SK-N-SH treated with all-trans-retinoic acid at 6 μM for 48 hours (cell line): ENCODE results near the gene PCSK5.

ENCODE experiments used
- ATAC-seq: fragments of 200-7000 bp; cut with Tn5 transposase; 3 replicates; pipeline ENCODE4 v1.9.1; 2020; ENCODE audit warnings: mild to moderate bottlenecking, moderate library complexity
- ARNTL ChIP-seq: fragments of 450-650 bp; formaldehyde crosslinking; IDR thresholded peaks from 2 replicates; pipeline ENCODE4 v1.5.0; 2020; ENCODE audit warnings: low read depth, mild to moderate bottlenecking, moderate library complexity, borderline replicate concordance
- BACH2 ChIP-seq: fragments of 250-450 bp; sonication (Bioruptor Pico); IDR thresholded peaks from 2 replicates; pipeline ENCODE4 v1.9.0; 2021; ENCODE audit warnings: mild to moderate bottlenecking, borderline replicate concordance
- CSDC2 ChIP-seq: fragments of 250-450 bp; sonication (Bioruptor Pico); IDR thresholded peaks from 2 replicates; pipeline ENCODE4 v1.5.0; 2020; ENCODE audit warnings: mild to moderate bottlenecking, moderate library complexity
- CSRNP3 ChIP-seq: fragments of 250-450 bp; sonication (Bioruptor Pico); IDR thresholded peaks from 2 replicates; pipeline ENCODE4 v1.5.1; 2021; ENCODE audit warnings: mild to moderate bottlenecking, moderate library complexity
- ESRRG ChIP-seq: fragments of 250-450 bp; sonication (Bioruptor Pico); IDR thresholded peaks from 2 replicates; pipeline ENCODE4 v1.6.1; 2021; ENCODE audit warnings: mild to moderate bottlenecking
- GLIS3 ChIP-seq: fragments of 250-450 bp; sonication (Bioruptor Pico); IDR thresholded peaks from 2 replicates; pipeline ENCODE4 v1.5.0; 2020; ENCODE audit warnings: mild to moderate bottlenecking, moderate library complexity
- ISL1 ChIP-seq: fragments of 250-450 bp; sonication (Bioruptor Pico); IDR thresholded peaks from 2 replicates; pipeline ENCODE4 v2.1.2; 2022; ENCODE audit warnings: mild to moderate bottlenecking, moderate library complexity
- OSR1 ChIP-seq: fragments of 250-450 bp; sonication (Bioruptor Pico); IDR thresholded peaks from 2 replicates; pipeline ENCODE4 v1.8.0; 2022; ENCODE audit warnings: moderate library complexity, mild to moderate bottlenecking, inconsistent platforms
- POU6F1 ChIP-seq: fragments of 250-450 bp; sonication (Bioruptor Pico); IDR thresholded peaks from 2 replicates; pipeline ENCODE4 v1.8.0; 2021; ENCODE audit warnings: low read depth, mild to moderate bottlenecking, moderate library complexity, borderline replicate concordance
- RARB ChIP-seq: fragments of 250-450 bp; sonication (Bioruptor Pico); IDR thresholded peaks from 2 replicates; pipeline ENCODE4 v1.8.0; 2021; ENCODE audit warnings: mild to moderate bottlenecking, moderate library complexity
- SNAI2 ChIP-seq: fragments of 250-450 bp; sonication (Bioruptor Pico); IDR thresholded peaks from 2 replicates; pipeline ENCODE4 v1.5.0; 2020; ENCODE audit warnings: mild to moderate bottlenecking, moderate library complexity
- TCF4 ChIP-seq: fragments of 250-450 bp; sonication (Bioruptor Pico); IDR thresholded peaks from 2 replicates; pipeline ENCODE4 v1.8.0; 2021; ENCODE audit warnings: mild to moderate bottlenecking, moderate library complexity, borderline replicate concordance
- TOX ChIP-seq: fragments of 250-450 bp; sonication (Bioruptor Pico); IDR thresholded peaks from 2 replicates; pipeline ENCODE4 v1.8.0; 2021; ENCODE audit warnings: mild to moderate bottlenecking, moderate library complexity, borderline replicate concordance
- ZC3H10 ChIP-seq: fragments of 250-450 bp; sonication (Bioruptor Pico); IDR thresholded peaks from 2 replicates; pipeline ENCODE4 v1.5.1; 2021; ENCODE audit warnings: mild to moderate bottlenecking, moderate library complexity
- ZFP3 ChIP-seq: fragments of 250-450 bp; sonication (Bioruptor Pico); IDR thresholded peaks from 2 replicates; pipeline ENCODE4 v1.5.0; 2020; ENCODE audit warnings: mild to moderate bottlenecking, moderate library complexity
- ZFP30 ChIP-seq: fragments of 450-650 bp; formaldehyde crosslinking; IDR thresholded peaks from 2 replicates; pipeline ENCODE4 v1.5.0; 2022; ENCODE audit warnings: mild to moderate bottlenecking, moderate library complexity
- ZNF565 ChIP-seq: fragments of 450-650 bp; formaldehyde crosslinking; conservative IDR thresholded peaks from 2 replicates; pipeline ENCODE4 v1.5.0; 2020; ENCODE audit warnings: low read depth, mild to moderate bottlenecking, moderate library complexity
- ZNF70 ChIP-seq: fragments of 450-650 bp; formaldehyde crosslinking; IDR thresholded peaks from 2 replicates; pipeline ENCODE4 v1.5.0; 2020; ENCODE audit warnings: mild to moderate bottlenecking, moderate library complexity
- ZNF8 ChIP-seq: fragments of 450-650 bp; formaldehyde crosslinking; IDR thresholded peaks from 2 replicates; pipeline ENCODE4 v1.5.0; 2020; ENCODE audit warnings: mild to moderate bottlenecking, moderate library complexity
- TF ChIP-seq, protein P1 (sequence below): fragments of 250-450 bp; sonication (Bioruptor Pico); IDR thresholded peaks from 2 replicates; pipeline ENCODE4 v1.5.1; 2020; ENCODE audit warnings: low read depth, mild to moderate bottlenecking, moderate library complexity
- TF ChIP-seq, protein P2 (sequence below): fragments of 250-450 bp; sonication (Bioruptor Pico); IDR thresholded peaks from 2 replicates; pipeline ENCODE4 v1.8.0; 2020; ENCODE audit warnings: mild to moderate bottlenecking, moderate library complexity, borderline replicate concordance
- TF ChIP-seq, protein P3 (sequence below): fragments of 250-450 bp; sonication (Bioruptor Pico); IDR thresholded peaks from 2 replicates; pipeline ENCODE4 v1.5.0; 2020; ENCODE audit warnings: mild to moderate bottlenecking, moderate library complexity

Gene PCSK5

GRCh38 chr9:76257311-76257710 is 366.8 kb downstream of the PCSK5 start:
- TF ChIP-seq GLIS3 (CRISPR knock-in tag) (no peak), TCF4 (CRISPR knock-in tag) (no peak), ZNF8 (CRISPR knock-in tag) (no peak), ISL1 (CRISPR knock-in tag) (no peak), ZC3H10 (CRISPR knock-in tag) (no peak), ESRRG (CRISPR knock-in tag) (no peak), TOX (CRISPR knock-in tag) (no peak), BACH2 (CRISPR knock-in tag) (no peak), RARB (CRISPR knock-in tag) (no peak), ZNF565 (CRISPR knock-in tag) (no peak), ARNTL (CRISPR knock-in tag) (no peak)
- TF ChIP-seq, protein P1, sequence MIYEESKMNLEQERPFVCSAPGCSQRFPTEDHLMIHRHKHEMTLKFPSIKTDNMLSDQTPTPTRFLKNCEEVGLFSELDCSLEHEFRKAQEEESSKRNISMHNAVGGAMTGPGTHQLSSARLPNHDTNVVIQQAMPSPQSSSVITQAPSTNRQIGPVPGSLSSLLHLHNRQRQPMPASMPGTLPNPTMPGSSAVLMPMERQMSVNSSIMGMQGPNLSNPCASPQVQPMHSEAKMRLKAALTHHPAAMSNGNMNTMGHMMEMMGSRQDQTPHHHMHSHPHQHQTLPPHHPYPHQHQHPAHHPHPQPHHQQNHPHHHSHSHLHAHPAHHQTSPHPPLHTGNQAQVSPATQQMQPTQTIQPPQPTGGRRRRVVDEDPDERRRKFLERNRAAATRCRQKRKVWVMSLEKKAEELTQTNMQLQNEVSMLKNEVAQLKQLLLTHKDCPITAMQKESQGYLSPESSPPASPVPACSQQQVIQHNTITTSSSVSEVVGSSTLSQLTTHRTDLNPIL, result no peak
- TF ChIP-seq, all 23 proteins: peak for 0
- ATAC-seq, result no peak

GRCh38 chr9:76266649-76267283 is 376.3 kb downstream of the PCSK5 start:
- TF ChIP-seq TCF4 (CRISPR knock-in tag) (no peak), ZNF565 (CRISPR knock-in tag) (no peak)
- TF ChIP-seq, protein P2, sequence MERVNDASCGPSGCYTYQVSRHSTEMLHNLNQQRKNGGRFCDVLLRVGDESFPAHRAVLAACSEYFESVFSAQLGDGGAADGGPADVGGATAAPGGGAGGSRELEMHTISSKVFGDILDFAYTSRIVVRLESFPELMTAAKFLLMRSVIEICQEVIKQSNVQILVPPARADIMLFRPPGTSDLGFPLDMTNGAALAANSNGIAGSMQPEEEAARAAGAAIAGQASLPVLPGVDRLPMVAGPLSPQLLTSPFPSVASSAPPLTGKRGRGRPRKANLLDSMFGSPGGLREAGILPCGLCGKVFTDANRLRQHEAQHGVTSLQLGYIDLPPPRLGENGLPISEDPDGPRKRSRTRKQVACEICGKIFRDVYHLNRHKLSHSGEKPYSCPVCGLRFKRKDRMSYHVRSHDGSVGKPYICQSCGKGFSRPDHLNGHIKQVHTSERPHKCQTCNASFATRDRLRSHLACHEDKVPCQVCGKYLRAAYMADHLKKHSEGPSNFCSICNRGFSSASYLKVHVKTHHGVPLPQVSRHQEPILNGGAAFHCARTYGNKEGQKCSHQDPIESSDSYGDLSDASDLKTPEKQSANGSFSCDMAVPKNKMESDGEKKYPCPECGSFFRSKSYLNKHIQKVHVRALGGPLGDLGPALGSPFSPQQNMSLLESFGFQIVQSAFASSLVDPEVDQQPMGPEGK (CRISPR knock-in tag), result no peak
- ATAC-seq, result no peak

- no peak for ATAC-seq
- no peak for TF ChIP-seq CSDC2 (CRISPR knock-in tag)
- no peak for TF ChIP-seq TOX (CRISPR knock-in tag)
- no peak for TF ChIP-seq OSR1 (CRISPR knock-in tag)
- TF ChIP-seq ISL1 (CRISPR knock-in tag), result no peak
- TF ChIP-seq, protein P1, result no peak
- TF ChIP-seq, protein P3, sequence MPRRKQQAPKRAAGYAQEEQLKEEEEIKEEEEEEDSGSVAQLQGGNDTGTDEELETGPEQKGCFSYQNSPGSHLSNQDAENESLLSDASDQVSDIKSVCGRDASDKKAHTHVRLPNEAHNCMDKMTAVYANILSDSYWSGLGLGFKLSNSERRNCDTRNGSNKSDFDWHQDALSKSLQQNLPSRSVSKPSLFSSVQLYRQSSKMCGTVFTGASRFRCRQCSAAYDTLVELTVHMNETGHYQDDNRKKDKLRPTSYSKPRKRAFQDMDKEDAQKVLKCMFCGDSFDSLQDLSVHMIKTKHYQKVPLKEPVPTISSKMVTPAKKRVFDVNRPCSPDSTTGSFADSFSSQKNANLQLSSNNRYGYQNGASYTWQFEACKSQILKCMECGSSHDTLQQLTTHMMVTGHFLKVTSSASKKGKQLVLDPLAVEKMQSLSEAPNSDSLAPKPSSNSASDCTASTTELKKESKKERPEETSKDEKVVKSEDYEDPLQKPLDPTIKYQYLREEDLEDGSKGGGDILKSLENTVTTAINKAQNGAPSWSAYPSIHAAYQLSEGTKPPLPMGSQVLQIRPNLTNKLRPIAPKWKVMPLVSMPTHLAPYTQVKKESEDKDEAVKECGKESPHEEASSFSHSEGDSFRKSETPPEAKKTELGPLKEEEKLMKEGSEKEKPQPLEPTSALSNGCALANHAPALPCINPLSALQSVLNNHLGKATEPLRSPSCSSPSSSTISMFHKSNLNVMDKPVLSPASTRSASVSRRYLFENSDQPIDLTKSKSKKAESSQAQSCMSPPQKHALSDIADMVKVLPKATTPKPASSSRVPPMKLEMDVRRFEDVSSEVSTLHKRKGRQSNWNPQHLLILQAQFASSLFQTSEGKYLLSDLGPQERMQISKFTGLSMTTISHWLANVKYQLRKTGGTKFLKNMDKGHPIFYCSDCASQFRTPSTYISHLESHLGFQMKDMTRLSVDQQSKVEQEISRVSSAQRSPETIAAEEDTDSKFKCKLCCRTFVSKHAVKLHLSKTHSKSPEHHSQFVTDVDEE (CRISPR knock-in tag), result no peak
- no peak for TF ChIP-seq ZC3H10 (CRISPR knock-in tag)
- TF ChIP-seq TCF4 (CRISPR knock-in tag), result no peak
Observed at GRCh38 chr9:76267284-76267652, 376.8 kb downstream of the PCSK5 start.

DNA sequence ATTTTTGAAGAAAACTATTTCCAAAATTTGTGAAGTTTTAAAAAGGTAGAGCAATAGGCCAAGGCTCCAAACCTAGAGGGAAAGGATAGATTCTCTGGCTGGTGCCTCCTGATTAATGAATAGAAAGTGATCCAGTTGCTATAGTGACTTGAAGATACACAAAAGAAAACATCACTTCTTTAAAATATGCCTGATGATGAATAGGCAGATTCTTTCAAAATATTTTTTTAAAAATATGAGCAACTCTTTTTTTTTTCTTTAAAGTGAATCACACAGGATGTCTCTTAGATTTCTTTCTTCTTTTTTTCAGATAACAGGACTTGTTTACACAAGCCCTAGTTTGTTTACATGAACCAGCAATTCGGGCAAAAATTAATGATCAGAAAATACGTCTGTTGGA is 379.3 kb downstream of the PCSK5 start:
- ATAC-seq, result no peak
- TF ChIP-seq CSRNP3 (CRISPR knock-in tag) (no peak), ZFP3 (CRISPR knock-in tag) (no peak), ARNTL (CRISPR knock-in tag) (no peak), POU6F1 (no peak), OSR1 (CRISPR knock-in tag) (no peak), TOX (CRISPR knock-in tag) (no peak), ZNF70 (CRISPR knock-in tag) (no peak), ESRRG (CRISPR knock-in tag) (no peak), ZFP30 (no peak), RARB (CRISPR knock-in tag) (no peak), SNAI2 (CRISPR knock-in tag) (no peak), ISL1 (CRISPR knock-in tag) (no peak), ZNF8 (CRISPR knock-in tag) (no peak)
- TF ChIP-seq, protein P3 (CRISPR knock-in tag), result no peak
